Measurements from ENCODE around the gene CIBAR2.
"Not testable (repeated sequence)": the region's sequence is repeated elsewhere in the genome, so short reads cannot be mapped to it uniquely, and the experiment has no call there.

DNA sequence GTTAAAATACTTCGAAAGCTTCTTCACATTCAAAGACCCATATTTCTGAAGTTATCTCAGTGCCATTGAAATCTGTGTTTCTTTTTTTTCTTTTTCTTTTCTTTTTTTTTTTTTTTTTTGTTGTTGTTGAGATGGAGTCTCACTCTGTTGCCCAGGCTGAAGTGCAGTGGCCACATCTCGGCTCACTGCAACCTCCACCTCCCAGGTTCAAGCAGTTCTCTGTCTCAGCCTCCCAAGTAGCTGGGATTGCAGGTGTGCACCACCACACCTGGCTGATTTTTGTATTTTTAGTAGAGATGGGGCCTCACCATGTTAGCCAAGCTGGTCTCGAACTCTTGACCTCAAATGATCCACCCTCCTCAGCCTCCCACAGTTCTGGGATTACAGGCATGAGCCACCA, 58.0 kb downstream of the CIBAR2 start:
- not testable (repeated sequence) for TF ChIP-seq EZH2 (IDR thresholded peaks at IDR 0.05; ENCODE audit: insufficient read depth, poor library complexity, severe bottlenecking); EZH2phosphoT487 (IDR thresholded peaks at IDR 0.05; ENCODE audit: insufficient read depth, low read depth)
